Endothelial cell of umbilical vein (primary cell): ENCODE data around the gene TPM4.

ENCODE experiments used
- CTCF ChIP-seq, 2 donors: IDR thresholded peaks; 1 replicate in 1 of 2; 2 replicates in 1 of 2; pipeline ENCODE4 v1.5.1; 2011; ENCODE audit warnings: low read length in 2 of 2, mild to moderate bottlenecking in 2 of 2, moderate library complexity in 2 of 2, control low read depth in 1 of 2, inconsistent platforms in 1 of 2, low read depth in 1 of 2; ENCODE audit not compliant: insufficient read depth in 1 of 2; ENCODE audit errors: extremely low read depth in 1 of 2
- EZH2 ChIP-seq: IDR thresholded peaks from 2 replicates; pipeline ENCODE4 v1.6.1; 2012; ENCODE audit warnings: borderline replicate concordance, low read depth, mild to moderate bottlenecking, moderate library complexity, low read length, inconsistent platforms; ENCODE audit not compliant: severe bottlenecking
- FOS ChIP-seq: IDR thresholded peaks from 2 replicates; pipeline ENCODE4 v1.6.1; 2011; ENCODE audit warnings: mild to moderate bottlenecking, low read length, moderate library complexity, borderline replicate concordance; ENCODE audit not compliant: insufficient read depth
- GATA2 ChIP-seq: IDR thresholded peaks from 2 replicates; pipeline ENCODE4 v1.7.0; 2011; ENCODE audit warnings: low read depth, mild to moderate bottlenecking, moderate library complexity, mixed read lengths, low read length; ENCODE audit not compliant: insufficient read length, insufficient read depth
- JUN ChIP-seq: IDR thresholded peaks from 2 replicates; pipeline ENCODE4 v1.6.1; 2011; ENCODE audit warnings: borderline replicate concordance, low read depth; ENCODE audit not compliant: insufficient read length, insufficient read depth
- MAX ChIP-seq: IDR thresholded peaks from 2 replicates; pipeline ENCODE4 v1.6.1; 2011; ENCODE audit not compliant: insufficient read depth, insufficient read length
- MYC ChIP-seq: IDR thresholded peaks from one replicate; pipeline ENCODE4 v1.6.1; 2011; ENCODE audit warnings: mild to moderate bottlenecking, low read depth, low read length
- POLR2A ChIP-seq: IDR thresholded peaks from 2 replicates; pipeline ENCODE4 v1.6.1; 2012; ENCODE audit warnings: low read depth, mild to moderate bottlenecking, control low read depth, low read length
- POLR2AphosphoS5 ChIP-seq: IDR thresholded peaks from 2 replicates; pipeline ENCODE4 v1.6.1; 2012; ENCODE audit warnings: low read depth, mild to moderate bottlenecking, control low read depth, low read length, moderate library complexity; ENCODE audit not compliant: insufficient read depth

- TF ChIP-seq JUN (no peak), POLR2A (no peak), MAX (no peak), CTCF (IDR thresholded peaks at IDR 0.05; ENCODE audit: extremely low read depth in 1 of 2, insufficient read depth in 1 of 2, low read depth in 1 of 2, low read length in 2 of 2) (no peak), EZH2 (no peak), POLR2AphosphoS5 (no peak), MYC (no peak), FOS (no peak), GATA2 (no peak)
These were observed 23.9 kb upstream of the TPM4 start for GRCh38 chr19:16052353-16052752.
